ENCODE data around the gene CRIM1.

CRIM1 gene

DNA sequence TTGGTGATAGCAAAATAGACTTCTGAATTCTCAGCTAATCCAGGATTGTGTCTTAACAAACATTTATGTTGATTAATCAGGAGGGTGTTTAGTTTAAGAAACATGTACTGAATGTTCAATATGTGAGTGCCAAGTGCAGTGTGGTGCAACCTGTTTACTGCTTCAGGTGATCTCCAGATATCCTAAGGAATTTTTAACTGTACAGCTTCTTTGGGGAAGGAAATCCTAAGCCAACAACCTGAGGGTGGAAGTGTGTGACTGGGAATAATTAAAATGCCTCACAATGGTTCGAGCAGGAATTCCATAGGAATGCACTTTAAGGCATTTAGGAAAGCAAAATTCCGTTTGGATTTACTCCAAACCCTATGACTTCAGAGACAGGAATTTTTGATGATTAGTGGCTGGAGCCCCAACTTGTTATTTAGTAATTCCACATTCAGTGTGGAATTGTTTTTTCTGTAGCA is 16.4 kb downstream of the CRIM1 start:
- DNase-seq, result no peak

DNA sequence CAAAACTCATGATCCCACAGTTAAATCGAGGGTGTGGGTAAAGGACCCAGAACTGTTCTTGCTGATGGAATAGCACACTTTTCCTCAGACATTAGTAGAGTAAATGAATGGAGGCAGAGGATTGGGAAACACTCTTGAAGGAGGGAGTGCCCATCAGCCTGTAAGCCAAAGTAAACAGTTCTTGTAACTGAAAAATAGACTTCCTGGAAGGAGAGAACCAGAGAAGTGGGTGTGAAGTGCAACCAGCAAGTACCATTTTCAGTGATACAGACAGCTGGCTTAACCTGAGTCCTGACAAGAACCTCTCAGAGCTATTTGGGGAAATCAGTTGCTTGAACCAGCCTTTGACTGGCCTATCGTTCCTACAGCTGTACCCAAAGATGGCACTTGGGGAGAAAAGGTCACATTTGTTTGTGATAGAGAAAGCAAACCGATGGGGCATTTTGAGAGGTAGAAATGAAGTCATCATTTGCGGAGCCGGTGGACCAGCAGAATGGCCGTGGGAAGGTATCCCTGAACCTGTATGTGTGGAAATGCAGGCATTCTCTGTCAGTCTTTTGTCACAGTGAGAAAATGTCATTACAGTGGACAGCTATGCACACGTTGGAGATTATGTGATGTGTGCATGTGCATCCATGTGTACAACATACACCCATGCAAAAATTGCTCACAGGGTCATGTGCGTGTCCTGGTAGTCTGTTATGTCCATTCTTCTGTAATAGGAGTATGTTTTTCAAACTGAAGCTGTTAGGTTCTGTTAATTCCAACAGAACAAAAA is 17.8 kb downstream of the CRIM1 start:
- DNase-seq, result no peak

DNA sequence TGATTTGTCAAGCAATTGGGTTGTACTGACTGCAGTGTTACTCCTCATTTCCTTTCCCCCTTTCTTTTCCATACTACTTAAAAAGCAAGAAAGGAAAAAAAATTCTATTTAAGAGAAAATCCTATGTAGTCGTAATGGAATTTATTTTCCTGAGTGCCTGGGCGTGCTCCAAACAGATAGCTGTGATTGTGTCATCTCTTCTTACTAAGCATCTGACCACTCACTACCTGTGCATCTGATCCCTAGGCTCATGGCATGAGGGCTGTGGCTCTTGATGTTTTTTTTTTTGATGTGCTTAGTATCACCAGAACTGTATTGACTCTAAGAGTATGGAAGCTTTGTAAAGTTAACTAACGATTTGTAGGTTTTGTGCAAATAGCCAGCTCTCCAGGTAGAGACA is 19.0 kb downstream of the CRIM1 start:
- DNase-seq, result no peak

DNA sequence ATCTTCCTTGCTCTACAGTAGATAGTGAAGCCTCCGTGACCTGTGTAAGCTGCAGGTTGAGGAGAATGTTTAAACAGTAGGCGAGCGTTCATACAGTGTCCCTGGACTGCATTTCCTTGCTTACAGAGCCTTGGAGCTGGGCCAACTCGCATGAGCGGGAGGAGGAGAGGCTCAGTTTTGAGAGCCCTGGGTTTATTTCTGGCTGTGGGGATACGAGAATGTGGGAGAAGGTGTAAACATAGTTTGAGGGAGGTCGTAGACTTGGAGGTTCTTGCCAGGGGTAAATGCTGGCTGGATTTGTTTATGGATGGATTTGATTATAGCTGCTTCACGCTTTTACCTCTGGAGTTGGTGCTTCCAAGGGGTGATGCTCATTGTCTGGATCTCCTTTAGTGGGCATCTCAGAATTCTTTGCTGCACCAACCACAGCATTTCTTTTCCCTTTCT is 20.8 kb downstream of the CRIM1 start:
- DNase-seq, result no peak

DNA sequence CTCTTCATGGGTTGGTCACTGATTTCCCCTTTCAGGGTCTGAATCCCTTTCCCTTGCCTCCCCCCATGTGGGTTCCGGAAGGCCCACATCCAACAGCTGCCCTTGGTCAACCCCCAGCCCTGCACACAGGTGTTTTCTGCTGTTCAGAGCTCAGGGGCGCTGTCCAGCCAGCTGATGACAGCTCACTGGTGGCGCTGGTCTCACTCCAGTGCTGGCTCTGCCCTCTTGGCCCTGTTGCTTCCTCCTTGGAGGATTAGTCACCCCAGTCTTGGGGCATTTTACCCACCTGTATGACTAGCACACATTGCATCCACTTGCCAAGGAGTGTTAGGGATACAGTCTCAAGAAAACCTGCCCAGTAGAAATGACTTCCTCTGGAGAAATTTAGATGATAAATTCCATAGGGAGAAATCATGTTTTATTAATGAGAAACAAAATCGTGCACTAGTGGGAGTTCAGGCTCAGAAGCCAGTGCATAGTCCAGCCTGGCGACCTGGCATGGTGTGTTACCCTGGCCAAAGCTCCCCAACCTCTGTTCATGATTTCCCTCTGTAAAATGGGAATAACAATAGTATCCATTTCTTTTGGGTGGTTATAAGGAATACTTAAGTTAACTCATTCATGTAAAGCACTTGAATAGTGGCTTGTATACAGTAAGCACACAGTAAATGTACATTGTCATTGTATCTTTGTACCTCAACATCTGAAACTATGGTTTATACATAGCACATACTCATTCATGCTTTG is 21.6 kb downstream of the CRIM1 start:
- no peak for DNase-seq

DNA sequence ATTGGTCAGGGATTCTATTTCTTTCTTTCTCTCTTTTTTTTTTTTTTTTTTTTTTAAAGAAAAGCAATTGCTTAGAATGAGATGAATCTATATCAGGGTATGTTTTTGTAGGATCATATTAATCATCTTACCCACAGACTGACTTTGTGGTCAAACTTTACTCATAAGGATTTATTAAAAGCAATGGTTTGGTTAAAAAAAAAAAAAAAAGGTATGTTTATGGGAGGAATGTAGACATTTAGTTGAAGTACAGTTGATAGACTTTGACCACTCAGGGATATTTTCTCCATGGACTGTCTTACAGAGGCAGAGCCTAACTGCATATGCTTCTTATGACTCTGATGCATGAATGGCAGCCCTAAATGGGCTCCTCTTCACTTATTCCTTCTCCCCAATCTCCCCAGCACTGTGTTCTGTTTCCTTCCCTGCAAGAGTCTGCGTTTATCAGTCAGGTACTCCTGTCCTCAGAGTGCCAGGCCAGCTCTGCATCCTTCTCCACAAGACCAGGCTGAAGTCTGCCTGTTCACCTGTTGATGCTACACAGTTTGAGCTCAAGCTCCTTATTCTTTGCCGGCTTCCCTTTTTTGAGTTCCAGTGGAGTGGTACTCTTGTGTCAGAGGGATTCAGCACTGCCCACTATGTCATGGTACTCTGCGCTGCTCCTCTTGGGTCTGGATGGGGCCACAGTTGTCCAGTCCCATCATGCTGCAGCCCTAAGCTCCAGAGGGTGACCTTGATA is 24.3 kb downstream of the CRIM1 start:
- no peak for DNase-seq

DNA sequence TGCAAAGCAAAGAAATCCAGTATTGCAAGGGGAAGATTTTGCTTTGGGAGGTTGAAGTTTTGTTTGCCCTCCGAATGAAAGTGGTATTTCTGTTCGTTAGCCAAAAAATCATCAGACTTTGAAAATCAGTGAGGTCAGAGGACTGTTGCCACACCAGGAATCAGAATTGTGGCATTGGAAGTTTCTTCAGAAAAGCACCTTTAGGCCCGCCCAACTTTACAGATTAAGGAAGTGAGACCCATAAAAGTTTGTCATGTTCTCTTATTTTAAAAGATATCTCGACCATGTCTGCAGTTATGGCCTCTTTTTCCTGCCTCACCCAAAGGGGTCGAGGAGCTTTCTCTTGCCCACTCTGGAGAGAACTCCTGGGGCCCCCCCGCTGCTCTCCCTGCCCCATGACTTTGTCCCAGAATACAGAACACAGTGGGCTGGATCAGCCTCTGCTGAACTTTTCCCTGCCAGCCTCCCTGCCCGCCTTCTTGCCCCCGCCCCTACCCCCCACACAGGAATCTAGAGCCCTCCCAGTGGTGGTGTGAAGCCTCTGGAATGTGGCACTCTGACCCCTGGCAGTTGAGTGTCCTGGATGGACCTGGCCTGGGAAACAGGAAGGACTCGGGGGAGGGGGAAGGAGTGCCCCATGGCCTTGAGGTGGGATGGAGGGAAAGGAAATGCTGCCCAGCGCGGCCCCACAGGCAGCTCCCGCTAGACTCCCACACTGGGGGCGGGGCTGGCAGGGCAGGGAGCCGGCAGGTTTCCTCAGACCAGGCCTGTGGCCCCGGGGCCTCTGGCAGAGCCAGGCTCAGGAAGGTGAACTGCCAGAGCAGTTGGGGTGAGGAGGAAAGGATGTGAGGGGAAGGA is 25.3 kb downstream of the CRIM1 start:
- DNase-seq, result no peak

DNA sequence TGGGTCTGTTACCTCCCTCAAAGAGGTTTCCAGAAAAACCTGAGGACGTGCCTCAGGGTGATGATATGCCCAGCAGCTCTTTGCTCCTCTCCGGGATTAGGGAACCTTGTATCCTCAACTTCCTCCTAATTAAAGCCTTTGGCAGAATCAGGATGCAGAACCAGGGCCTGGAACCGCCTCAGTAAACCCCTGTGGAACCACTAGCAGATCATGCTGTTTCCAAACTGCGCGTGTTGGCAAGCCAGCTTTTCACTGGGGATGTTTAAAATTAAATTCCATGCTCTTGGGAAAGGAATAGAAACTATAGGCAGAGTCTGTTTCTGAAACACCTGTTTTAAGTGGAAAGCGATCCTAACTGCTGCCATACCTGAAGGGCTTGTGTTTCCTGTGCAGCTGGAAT is 26.4 kb downstream of the CRIM1 start:
- DNase-seq, result no peak

DNA sequence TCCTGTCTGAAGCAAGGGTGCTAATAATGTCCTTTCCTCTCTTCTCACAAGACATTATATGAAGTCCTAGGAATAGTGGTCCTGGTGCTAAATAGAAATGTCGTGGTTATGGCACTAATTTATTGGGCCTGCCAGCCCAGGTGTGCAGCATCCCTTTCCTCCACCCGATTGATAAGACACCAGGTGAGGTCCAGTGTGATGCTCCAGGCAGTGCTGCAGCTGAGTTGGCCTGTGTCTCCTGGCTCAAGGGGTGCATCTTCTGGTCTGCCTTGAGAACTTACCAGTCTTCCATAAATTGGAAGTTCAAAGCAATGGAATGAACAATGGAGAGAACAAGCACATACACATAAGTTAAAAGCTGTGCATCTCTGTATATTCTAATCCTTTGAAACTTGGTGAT is 26.9 kb downstream of the CRIM1 start:
- DNase-seq, result no peak

DNA sequence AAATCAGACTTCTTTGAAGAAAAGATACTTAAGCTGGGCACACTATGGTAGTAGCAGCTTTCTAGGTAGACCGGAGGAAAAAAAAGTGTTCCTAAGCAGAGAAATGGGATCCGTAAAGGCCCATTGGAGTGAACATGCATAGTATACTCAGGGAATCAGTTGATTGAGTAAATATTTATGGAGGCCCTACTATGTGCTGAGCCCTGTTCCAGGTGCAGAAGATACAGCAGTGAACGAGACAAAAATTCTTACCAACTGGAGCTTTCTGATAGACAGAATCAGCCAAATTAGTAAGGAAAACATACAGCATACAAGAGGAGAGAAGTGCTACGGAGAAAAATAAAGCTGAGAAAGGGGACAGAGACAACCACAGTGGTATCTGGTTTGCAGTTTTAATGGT is 28.1 kb downstream of the CRIM1 start:
- DNase-seq, result no peak

DNA sequence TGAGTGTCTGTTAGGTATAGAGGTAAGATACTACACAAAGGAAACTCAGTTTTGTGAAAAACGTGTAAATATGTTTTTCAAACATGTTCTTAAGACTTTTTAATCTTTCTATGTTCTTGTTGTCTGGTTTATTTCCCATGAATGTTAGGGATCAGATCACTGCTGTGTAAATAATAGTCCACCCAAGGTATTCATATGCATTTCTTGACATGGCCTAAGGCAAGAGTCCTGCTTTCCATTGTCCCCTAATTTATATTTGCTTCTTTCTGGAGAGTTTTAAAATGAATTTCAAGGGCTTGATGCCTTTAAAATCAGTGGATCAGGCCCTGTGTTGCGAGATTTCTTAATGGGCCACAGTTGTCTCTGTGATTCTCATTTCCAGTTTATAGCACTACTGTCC is 28.9 kb downstream of the CRIM1 start:
- no peak for DNase-seq

DNA sequence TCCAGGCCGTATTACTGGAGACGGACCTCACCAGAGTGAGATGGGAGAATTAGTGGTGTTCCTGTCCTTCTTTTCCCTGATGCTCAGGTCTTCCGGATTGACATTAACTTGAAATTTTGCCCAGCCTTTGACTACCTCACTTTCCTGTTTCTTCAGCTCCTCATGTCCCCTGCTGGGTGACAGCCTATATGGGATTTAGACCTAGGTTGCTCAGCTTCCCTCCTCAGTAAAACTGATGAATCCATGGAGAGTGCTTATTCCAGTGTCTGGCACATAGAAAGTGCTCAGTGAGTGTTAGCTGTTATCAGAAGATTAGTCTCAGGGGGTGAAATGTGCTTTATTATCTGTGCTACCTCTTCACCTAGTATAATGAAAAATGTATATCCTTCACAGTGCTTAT is 30.0 kb downstream of the CRIM1 start:
- DNase-seq, result no peak

DNA sequence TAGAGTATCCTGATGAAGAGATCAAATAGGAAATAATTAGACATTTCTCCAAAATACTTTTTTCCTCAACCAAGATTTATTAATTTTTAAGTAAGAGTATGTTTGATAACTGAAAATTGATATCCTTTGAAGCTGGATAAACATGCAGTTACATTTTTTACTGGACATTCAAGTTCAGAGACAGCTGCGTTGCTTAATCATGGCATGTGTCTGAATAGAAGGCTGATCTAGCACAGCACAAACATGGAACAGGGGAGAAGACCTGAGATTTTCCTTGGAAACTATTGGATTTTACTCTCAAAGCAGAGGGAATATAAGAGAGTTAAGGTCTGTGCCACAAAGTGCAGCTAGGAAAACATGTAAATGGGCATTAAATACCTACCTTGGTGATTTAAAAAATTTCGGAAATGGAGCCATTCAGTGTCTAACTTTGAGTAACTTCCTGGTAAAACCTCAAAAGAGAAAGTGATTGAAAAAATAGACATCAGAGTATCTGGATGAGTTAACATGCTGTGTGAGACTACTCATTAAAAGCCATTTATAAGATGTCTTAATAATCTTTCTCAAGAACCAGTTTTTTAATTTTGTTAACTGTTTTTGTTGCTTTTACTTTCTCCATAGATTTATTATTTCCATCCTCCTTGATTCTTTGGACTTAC is 31.8 kb downstream of the CRIM1 start:
- no peak for DNase-seq

DNA sequence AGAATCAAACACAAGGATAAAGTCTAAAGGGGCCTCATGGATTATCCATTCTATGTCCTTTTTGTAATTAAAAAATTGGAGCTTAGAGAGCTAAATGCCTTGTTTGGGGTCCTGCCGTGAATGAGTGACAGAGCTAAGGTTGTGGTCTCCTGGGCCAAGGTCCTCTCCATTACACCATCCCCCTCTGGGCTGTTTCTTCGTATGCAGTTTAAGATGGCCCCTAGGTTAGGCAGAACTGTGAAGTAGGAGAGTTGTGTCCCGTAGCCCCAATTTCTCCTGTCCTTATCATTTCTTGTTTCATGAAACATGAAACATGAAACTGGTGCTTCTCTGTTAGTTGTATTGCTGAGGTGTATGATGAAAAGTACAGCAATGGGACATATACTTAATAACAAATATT is 32.9 kb downstream of the CRIM1 start:
- no peak for DNase-seq

DNA sequence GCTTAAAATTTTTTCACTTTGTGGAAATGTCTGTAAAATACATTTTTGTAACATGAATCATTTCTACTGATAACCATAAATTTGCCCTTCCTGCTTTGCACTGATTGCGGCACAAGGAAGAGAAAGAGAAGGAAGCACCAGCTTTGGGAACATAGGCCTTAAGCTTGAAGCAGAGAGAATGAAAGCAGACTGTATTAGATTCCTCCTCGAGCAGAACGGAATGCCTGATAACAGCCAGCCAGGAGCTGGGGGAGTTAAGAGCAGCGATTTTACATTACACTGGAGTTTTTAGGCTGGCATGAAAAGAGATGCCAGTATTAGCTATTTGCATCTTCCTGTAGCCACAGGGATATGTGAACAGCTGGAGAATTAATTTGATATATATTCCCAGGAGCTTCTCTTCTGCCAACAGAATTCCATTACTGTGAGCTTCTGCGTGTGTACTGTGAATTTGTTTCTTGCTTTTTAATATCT is 33.5 kb downstream of the CRIM1 start:
- DNase-seq, result no peak

DNA sequence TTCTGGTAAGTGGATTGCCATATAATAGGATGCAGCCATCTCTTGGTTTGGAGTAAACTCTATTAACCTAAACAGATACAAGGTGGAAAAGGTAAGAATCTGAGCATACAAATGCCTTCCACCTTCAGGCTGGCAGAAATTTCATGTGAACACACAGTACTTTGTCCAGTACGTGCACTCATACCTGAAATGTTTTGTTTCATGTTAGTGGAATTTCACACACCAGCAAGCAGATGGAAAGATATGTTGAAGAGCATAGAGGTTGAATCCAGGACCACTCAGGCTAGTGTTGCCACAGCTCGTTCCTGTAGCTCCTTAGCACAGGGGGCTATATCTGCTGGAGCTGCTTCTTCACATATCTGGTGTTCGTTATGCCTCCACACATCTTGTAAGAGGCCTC is 34.0 kb downstream of the CRIM1 start:
- no peak for DNase-seq

DNA sequence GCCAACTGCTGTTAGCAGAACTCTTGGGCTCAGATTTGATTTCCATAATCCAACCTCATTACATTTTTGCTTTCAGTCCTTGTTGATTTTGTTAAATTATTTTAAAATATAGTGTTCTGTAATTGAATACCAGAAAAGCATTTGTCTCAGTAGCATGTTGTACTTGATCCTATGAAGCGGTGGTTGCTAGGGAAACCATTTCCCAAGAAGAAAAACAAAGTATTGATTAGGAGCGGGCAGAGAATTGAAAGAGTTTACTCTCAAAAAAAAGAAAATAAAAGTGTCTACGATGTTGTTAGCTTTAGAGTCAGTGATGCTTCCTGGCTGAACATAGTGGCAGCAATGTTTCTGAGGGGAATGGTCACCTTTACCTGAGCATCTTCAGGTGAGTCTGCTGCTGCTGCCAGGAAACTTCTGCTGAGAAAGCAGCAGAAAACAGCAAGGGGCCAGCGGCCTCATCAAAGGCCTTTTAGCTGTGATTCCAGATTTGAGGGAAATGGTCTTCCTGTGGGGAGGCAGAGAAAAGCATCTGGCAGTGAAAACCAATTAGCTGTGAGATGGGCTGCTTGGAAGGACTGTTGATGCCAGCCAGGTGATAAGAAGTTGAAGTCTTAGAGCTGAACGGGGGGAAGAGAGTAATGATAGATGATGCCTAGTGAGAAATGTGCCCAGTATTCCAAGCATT is 37.1 kb downstream of the CRIM1 start:
- no peak for DNase-seq

DNA sequence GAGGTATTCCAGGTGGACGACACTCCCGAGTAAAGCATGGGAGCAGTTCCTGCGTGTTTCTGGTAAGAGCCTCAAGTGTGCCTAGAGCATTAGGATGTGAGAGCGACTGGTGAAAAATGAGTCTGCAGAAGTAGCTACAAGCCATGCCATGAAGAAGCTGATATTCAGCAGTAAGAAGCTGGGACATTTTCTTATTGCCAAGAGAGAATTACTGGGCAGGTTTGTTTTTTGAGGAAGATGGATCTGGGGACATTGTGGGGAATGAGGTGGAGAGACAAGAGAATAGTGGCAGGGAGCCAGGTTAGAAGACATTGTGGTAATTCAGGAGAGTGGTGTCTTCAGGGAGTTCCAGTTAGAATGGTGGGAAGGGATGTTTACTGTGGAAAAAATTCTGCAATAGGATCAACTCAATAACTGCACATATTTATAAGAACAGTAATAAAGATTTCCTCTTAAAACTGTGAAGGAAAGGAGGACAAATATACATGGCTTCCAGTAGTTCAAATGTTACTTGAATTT is 38.2 kb downstream of the CRIM1 start:
- DNase-seq, result no peak

DNA sequence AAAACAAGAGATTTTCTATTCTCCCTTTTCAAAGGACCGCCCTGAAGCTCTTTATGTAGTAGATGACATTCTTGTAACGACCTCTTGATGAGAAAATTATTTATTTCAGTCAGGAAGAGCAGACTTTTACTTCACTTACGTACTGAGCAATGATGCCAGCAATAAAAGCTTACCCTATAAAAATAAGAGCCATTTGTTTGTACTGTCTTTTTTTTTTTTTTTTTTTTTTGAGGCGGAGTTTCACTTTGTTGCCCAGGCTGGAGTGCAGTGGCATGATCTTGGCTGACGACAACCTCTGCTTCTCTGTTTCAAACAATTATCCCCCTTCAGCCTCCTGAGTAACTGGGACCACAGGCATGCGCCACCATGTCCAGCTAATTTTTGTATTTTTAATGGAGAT is 39.2 kb downstream of the CRIM1 start:
- DNase-seq, result no peak

DNA sequence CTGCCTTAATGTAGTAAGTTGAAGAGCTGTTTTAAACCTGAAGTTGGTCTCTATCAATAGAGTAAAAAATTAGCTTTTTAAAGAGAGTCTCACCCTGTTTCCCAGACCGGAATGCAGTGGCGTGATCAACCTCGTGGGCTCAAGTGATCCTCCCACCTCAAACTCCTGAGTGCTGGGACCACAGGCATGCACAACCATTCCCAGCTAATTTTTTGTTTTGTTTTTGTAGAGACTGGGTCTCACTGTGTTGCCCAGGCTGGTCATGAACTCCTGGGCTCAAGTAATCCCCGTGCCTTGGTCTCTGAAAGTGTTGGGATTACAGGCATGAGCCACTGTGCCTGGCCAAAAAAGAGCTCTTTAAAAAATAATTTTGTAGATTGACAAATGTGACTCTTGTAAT is 40.3 kb downstream of the CRIM1 start:
- no peak for DNase-seq

DNA sequence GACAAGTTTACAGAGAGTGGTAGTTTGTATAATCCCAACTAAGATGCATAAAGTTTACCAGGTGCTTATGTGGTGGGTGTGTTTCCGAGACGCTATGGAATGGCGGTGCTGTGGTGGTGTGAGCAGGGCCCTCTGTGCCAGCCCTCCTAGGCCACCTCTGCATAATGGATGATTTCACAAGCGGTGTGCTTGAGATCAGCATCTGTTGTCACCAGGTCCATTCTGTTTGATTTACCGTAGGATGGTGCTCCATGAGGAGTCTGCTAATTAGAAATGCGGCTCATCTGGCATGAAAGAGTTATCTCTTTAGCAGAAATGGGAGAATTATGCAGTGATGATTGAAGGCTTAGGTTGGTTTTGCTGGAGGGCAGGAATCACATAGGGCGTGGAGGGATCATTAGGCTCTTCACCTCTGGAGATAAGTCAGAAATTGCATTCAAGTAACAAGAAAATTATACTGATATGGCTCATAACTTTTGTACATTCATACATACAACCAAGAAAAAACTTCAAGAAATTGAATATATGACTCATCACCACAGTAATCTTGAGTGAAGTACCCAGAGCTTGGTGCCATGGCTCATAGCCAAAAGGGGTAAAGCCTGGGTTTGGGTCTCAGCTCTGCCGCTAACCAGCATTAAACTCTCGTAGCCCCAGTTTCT is 41.4 kb downstream of the CRIM1 start:
- no peak for DNase-seq
